Activated gamma-delta T cell (primary cell): ENCODE results near the gene PSMB7.
"Not testable (repeated sequence)": the region's sequence is repeated elsewhere in the genome, so short reads cannot be mapped to it uniquely, and the experiment has no call there.

Experiments
- DNase-seq: peaks from one replicate; lab custom pipeline; 2025; lab: John Stamatoyannopoulos, UW

Gene PSMB7

DNA sequence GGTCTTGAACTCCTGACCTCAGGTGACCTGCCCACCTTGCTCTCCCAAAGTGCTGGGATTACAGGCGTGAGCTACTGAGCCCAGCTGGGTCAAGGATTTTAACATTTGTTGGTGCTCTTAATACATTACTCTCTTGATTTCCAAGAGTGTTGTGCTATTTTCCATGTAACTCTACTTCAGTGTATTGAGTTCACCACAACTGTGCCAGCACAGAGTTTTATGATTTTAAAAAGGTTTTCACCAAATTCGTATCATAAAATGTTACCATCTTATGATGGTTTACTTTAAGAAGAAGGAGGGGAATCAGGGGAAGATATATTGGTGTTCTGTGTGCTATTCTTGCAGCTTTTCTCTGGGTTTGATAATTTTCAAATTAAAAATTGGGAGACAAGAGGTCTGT lies 28.4 kb upstream of the PSMB7 start:
- no peak for DNase-seq

GRCh38 chr9:124442826-124443225 lies 27.6 kb upstream of the PSMB7 start:
- DNase-seq = no peak

DNA sequence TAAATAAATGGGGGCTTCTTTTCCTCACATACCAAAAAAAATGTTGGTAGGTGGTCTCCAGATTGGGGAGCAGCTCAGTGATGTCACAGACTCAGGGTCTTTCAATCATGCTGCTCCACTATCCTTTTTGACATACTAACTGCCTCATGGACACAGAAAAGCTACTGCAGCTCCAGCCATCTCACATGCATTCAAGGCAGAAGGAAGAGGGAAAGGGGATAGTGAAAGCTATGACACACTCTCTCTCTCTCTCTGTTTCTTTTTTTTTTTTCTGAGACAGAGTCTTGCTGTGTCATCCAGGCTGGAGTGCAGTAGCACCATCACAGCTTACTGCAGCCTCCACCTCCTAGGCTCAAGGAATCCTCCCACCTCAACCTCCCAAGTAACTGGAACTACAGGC lies 27.1 kb upstream of the PSMB7 start:
- DNase-seq = no peak

DNA sequence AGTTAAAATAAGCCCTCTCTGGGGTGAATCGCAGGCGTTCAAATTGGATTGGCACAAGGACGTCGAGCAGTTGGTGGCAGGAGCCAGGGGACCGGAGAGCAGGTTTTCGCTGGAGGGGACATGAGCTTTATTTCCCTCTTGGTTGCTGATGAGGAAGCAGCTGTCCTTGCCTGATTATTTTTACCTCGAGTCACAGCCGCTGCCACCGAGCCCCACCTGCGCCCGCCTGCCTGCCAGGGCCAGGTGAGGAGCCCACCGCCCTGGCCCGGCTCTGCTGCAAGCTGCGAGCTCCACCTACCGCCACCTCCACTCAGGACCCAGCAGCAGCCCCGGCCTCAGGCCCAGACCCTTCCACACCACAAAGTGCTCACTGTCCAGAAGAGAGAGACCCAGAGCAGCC lies 26.0 kb upstream of the PSMB7 start:
- DNase-seq = no peak

DNA sequence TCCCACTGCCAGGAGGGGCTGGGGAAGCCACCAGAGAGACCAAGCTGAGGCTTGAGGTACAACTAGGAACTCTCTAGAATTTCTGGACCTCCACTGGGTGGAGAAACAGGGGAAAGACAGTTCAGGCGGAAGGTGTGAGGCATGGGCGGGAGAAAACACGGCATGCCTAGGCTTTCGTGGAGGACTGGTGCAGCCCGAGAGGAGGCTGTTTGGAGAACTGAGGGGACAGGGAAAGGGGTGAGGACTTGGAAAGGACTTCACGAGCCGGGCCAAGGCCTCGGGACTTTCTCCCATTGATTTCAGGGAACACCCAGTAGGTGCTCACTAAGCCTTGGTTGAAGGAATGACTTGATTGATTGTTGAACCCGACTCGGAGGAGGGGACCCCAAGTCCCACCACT lies 25.5 kb upstream of the PSMB7 start:
- no peak for DNase-seq

DNA sequence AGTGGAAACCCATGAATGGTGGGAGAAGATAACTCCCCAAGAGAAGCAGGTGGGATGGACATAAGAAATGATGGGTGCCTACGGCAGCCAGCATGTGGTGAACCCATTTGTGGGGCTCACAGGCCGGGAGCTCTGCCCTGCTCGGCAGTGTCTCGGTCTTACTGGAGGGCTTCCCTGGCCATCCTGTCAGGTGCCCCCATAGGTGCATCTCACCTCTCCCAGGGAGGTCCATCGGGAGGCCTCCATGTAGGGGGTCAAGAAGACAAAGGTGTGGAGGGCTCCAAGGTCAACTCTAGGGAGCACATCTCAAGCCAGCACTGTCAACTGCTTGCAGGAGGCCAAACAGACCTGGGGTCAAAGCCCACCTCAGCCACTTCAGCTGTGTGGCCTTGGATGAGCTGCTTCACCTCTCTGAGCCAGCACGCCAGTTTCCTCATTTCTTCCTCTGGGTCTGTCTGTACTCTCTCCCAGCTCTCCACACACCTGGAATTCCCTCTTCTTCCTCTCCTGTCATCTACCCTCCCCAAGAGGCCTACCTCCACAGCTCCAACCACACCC lies 24.5 kb upstream of the PSMB7 start:
- DNase-seq = no peak

DNA sequence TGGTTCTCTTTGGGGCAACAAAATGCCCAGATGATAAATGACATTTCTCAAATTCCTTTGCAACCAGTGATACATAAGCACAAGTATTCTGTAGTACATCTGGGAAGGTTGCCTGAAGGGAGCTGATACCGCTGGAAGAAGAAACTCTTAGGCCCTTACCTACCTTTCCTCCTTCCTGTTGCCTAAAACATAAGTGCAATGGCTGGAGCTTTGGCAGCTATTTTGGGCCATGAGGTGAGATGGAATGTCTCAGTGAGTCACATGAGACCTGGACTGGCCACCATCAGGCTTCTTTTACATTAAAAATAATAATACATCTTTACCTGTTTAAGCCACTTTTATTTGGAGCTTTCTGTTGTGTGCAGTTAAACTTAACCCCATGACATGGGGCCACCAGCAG lies 23.8 kb upstream of the PSMB7 start:
- DNase-seq = no peak

DNA sequence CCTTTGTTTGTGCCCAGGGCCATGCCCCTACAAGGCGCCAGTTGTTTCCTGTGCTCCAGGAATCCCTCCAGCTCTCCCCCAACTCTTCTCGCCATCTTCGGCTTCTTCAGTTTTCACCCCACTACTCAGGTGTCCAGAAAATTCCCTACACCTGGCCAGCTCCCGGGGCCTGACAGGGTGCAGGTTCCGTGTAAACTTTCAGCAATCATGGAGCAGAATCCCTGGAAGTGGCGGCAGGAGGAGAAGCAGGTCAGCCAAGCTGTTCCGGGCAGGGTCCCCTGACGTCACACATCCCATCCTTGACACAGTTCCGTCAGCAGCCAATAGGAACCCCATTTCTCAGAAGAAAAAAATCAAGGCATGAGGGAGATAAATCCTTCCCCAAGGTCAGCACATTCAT lies 22.8 kb upstream of the PSMB7 start:
- no peak for DNase-seq

GRCh38 chr9:124437086-124437485 lies 21.8 kb upstream of the PSMB7 start:
- DNase-seq = no peak

GRCh38 chr9:124436320-124436719 lies 21.1 kb upstream of the PSMB7 start:
- no peak for DNase-seq

DNA sequence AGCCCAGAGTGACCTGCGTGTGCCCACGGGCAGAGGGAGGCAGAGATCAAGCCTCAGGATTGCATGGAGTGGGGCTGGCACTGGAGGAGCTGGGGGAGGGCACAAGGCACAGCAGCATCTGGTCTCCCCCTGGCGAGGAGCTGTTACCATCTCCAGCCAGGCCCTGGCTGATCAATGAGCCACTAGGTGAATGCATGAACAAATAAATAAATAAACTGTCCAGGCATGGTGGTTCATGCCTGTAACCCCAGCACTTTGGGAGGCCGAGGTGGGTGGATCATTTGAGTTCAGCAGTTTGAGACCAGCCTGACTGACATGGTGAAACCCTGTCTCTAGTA lies 14.3 kb upstream of the PSMB7 start:
- DNase-seq = no peak

DNA sequence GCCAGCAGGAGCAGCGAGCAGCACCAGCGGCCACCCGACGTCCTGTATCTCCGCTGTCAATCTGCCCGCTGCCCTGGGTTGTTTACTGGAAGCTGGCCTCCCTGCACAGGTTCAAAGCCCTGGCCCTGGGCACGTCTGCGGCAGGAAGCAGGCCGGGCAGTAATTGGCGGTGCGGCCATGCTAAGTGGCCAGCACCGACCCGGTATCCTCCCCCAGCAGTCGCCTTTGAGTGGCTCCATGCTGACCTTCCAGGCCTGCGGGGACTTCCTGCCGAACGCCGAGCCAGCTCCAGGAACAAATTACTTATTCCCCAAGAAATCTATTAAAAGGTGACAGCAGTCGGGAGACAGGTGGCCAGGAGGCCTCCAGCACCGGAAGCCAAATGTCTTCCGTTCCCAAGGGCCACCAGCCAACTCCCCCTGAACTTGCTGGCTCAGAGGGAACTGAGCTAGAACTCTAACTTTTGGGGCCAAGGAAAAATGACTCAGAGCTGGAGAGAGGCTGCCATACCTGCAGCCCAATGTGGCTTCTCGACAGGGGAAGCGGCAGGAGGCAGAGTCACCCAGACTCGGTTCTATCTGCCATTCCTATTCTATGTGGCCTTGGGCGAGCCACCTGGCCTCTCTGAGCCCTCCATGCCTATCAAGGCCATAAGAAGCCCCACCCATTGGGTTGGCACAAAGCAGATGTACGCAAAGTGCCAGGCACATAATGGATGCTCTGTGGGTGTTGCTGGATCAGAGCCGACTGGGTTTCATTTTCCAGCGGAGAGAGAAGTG lies 13.7 kb upstream of the PSMB7 start:
- no peak for DNase-seq

DNA sequence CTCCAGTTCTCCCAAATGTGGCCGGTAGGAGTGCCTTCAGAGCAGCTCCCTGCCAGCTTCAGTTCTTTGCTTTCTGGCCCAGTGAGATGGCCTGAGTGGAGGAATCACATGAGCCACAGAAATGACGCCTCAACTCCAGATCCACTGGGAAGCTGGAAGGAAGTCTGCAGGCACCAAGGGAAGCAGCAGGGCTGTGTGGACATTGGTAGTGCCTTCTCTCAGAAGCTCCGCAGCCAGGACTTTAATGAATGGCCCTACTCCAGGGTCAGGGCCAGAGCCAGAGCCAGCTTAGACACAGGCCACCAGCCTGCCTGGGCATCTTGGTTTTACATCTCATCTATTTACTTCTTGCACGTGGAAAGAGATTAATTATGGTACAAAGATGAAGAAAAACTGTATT lies 12.0 kb upstream of the PSMB7 start:
- no peak for DNase-seq

- no peak for DNase-seq
Observed at GRCh38 chr9:124426361-124426760, 11.1 kb upstream of the PSMB7 start.

DNA sequence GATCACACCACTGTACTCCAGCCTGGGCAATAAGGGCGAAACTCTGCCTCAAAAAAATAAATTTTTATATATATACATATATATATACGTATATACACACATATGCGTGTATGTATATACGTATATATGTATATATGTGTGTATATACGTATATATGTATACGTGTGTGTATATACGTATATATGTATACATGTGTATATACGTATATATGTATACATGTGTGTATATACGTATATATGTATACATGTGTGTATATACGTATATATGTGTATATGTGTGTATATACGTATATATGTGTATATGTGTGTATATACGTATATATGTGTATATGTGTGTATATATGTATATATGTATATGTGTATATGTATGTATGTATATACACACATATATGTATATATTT lies 10.5 kb upstream of the PSMB7 start:
- DNase-seq = not testable (repeated sequence)

DNA sequence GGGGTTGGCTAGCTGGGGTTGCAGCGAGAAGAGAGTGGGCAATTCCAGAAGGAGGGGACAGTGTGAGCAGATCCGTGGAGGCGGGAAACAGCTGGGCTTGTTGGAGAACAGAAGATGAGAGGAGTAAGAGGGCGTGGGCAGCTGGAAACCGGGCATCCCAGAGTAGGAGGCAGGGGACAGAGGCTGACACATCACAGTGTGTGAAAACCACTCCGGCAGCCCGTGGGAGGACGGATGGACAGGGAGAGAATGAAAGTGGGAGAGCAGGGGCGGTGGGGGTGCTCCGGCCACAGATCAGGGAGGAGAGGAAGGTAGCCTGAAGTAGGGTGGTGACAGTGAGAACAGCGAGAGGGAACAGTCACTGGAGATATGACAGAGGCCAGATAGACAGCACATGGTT lies 8.3 kb upstream of the PSMB7 start:
- no peak for DNase-seq

DNA sequence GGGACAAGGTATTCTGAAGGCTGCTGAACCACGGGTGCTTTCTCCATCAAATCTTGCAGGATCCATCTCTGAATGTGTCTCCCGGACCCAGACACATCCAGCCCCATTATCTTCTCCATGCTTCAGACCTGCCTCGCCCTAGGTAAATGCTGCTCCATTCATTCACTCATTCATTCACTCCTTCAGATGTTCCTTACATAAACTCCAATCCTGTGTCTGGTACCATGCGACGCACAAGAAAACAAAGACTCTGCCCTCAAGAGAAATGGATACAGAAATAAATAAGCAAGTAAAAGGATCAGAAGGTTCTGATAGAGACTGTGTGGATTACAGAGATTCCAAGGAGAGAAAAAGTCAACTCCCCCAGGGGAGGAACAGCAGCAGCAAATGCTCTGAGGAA lies 7.9 kb upstream of the PSMB7 start:
- DNase-seq = no peak

DNA sequence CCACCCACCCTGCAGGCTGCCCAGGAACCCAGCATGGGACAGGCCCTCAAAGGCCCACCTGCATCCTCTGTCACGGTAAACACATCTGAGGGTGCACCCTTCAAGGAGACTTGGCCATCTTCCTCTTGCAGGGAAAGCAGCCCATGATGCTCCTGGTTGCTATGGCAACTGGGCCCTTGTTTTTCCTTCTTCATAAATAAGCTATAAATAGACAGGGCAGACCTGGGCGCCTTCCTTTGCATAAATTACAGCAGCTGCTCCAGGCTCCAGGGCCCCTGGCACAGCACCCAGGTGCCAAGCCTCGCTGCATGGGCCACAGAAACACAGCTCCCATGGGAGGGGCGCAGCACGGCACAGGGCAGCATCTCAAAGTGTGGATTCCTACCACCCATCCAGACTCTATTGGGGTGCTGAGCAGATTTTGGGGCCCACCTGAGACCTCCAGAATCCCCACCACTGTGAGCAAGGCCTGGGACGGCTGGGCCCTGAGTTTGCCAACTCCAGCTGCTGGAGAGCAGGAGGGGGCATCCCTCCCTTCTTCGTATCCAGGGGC lies 5.8 kb upstream of the PSMB7 start:
- no peak for DNase-seq

DNA sequence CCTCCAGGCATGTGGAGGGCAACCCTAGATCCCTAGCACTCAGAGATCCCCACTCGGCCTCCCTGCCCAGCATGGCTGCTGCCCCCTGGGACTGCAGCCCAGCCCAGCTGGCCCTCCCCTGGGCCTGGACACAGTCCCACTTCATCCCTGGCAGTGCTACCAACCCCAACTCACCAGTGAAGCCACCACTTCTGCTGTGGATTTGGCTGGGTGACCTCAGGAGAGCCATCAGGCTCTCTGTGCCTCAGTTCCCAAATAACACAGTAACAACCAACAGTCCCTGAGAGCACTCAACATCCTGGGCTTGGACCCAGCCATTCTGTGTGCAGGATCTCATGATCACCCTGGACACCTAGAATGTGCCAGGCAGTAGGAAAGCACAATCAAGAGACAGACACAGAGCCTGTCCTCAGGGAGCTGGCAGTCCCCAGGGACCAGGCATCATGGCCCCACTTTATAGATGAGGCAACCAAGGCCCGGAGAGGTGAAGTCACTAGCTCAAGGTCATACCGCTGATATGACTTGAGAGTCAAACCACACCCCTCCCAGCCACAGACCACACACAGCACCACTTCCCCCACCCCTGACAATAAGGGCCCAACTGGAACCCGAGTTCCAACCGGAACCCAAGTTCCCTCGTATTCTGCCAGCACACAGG lies 4.7 kb upstream of the PSMB7 start:
- DNase-seq = no peak

DNA sequence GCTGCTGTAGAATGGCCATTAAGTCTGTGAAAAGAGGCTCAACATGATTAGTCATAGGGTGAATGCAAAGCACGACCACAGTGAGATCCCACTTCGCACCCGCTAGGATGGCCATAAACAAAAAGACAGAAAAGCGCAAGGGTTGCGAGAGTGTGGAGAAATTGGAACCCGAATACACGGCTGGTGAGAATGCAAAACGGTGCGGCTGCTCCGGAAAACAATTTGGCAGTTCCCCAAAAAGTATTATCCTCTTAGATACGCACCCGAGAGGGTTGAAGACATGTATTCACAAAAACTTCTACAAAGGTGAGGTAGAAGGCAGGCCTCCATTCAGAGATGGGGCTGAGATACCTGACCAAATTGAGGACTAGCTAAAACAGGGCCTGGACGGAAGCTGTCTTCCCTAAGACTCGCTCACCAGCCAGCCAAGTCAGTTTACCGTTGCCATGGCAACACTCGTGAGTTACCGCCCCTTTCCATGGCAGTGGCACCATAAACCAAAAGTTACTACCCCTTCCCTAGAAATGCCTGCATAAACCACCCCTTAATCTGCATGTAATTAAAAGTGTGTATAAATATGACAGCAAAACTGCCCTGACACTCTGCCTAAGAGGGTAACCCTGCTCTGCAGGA lies 726 bp upstream of the PSMB7 start:
- no peak for DNase-seq

GRCh38 chr9:124414612-124415011 lies 630 bp downstream of the PSMB7 start:
- no peak for DNase-seq

DNA sequence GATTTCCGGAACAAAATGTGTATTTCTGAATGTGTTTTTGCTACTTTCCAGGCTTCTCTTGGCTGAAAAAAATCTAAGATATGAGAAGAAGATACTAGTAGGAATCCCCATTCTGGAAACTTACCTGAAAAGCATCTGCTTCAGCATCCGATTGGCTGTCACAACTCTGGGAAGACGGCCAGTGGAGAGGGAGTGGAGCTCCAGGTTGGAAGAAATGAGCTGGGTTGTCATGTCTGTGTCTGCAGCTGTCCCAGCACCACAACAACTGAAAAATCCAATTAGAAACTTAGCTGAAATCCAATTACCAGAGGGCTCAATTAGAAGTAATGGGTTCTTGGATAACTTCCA lies 3.0 kb downstream of the PSMB7 start:
- DNase-seq = no peak
